GM19397 (cell line): Measurements from ENCODE around the gene ZNF385C.

Source experiments
- ATAC-seq: cut with Tn5 transposase; IDR thresholded peaks from one replicate; pipeline ENCODE4 v1.9.1; 2021; ENCODE audit warnings: mild to moderate bottlenecking, moderate library complexity; ENCODE audit not compliant: unreplicated experiment

ZNF385C gene

GRCh38 chr17:42126836-42127235, 28.6 kb upstream of the ZNF385C start:
- ATAC-seq = no peak

GRCh38 chr17:42125565-42125964, 27.3 kb upstream of the ZNF385C start:
- ATAC-seq = no peak

GRCh38 chr17:42124256-42124655, 26.0 kb upstream of the ZNF385C start:
- no peak for ATAC-seq

- no peak for ATAC-seq
These were observed 24.4 kb upstream of the ZNF385C start, which contains the start of gene HSPB9 for GRCh38 chr17:42122371-42123303. Gene HSPB9, plus strand, starts transcription at chr17:42122804. Its CDS starts 47 bp downstream, at chr17:42122851.

- ATAC-seq = peak; percentile 75
These were observed 22.8 kb upstream of the ZNF385C start, which contains the start of gene KAT2A for GRCh38 chr17:42120770-42121769. Gene KAT2A, minus strand, starts transcription at chr17:42121367. Its CDS starts 63 bp downstream, at chr17:42121304.

- no peak for ATAC-seq
These were observed 22.0 kb upstream of the ZNF385C start for GRCh38 chr17:42120161-42120769.

GRCh38 chr17:42119301-42119700, 21.0 kb upstream of the ZNF385C start:
- ATAC-seq = no peak

GRCh38 chr17:42118545-42118944, 20.3 kb upstream of the ZNF385C start:
- ATAC-seq = no peak

- ATAC-seq = no peak
These were observed 19.8 kb upstream of the ZNF385C start for GRCh38 chr17:42118126-42118510.

- ATAC-seq = no peak
These were observed 19.3 kb upstream of the ZNF385C start for GRCh38 chr17:42117397-42118125.

GRCh38 chr17:42116705-42117396, 18.6 kb upstream of the ZNF385C start:
- no peak for ATAC-seq

- ATAC-seq = no peak
These were observed 15.8 kb upstream of the ZNF385C start for GRCh38 chr17:42114118-42114517.

- ATAC-seq = no peak
These were observed 15.2 kb upstream of the ZNF385C start for GRCh38 chr17:42113293-42114069.

GRCh38 chr17:42112552-42113176, 14.4 kb upstream of the ZNF385C start, which contains the start of gene DHX58:
Gene DHX58, minus strand, starts transcription at chr17:42112714. Its CDS starts 822 bp downstream, at chr17:42111892.
- peak; percentile 57 for ATAC-seq

- no peak for ATAC-seq
These were observed 13.7 kb upstream of the ZNF385C start for GRCh38 chr17:42111871-42112551.

GRCh38 chr17:42111265-42111636, 13.0 kb upstream of the ZNF385C start:
- no peak for ATAC-seq
